ENCODE results near the gene CXorf49. TPM values are rescaled to one million over a fixed set of nuclear protein-coding genes. Genes with fewer than 3 reads are reported as not detected.
"Not testable (repeated sequence)": the region's sequence is repeated elsewhere in the genome, so short reads cannot be mapped to it uniquely, and the experiment has no call there.

CXorf49 gene
- not detected for total RNA-seq
- long read RNA-seq = 0 reads

DNA sequence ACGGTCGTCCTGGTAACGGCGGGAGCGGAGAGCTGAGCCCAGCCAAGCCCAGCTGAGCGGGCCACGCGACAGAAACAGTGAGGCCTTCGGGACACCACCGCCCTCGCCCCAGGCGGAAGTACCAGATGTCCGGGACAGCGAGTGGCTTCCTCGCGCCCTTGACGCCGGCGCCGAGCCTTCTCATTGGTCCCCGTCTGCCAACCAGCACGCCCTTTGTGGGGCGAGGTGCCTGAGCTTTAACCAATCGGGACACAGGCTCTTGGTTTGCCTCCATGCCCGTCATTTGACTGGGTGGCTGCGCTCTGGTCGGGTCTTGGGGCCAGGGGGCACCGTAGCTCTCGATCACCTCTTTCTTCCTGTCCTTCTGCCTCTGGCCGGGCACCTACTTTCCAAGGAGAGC is at the start of gene CXorf49:
CXorf49 (minus strand) TSS at position 101 of the 400 bp plus-strand sequence. CDS start 134 bp downstream, outside the sequence.
- DNase-seq; ATAC-seq; intact Hi-C loops (cut with DNase I, micrococcal nuclease): not testable (repeated sequence)

DNA sequence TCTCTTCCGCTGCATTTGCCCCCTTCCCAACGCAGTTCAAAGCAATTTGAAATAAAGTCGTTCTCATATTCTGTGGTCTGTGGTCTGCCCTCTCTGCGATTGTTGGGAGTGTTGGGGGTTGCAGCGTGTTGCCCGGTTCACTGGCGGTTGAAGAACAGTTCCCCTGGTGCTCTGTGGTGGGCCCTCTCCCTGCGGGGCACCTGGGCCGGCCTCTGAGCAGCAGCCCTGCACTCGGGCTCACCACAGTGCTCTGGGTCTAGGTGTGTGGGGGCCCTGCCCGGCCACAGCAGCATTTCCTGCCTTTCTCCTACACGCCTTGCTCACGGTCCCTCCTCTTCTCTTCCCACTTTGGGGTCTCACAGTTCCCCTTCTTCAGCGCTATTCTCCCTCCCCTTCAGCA is 49.0 kb upstream of the CXorf49 start:
- ATAC-seq; DNase-seq; intact Hi-C loops (cut with DNase I, micrococcal nuclease): not testable (repeated sequence)

DNA sequence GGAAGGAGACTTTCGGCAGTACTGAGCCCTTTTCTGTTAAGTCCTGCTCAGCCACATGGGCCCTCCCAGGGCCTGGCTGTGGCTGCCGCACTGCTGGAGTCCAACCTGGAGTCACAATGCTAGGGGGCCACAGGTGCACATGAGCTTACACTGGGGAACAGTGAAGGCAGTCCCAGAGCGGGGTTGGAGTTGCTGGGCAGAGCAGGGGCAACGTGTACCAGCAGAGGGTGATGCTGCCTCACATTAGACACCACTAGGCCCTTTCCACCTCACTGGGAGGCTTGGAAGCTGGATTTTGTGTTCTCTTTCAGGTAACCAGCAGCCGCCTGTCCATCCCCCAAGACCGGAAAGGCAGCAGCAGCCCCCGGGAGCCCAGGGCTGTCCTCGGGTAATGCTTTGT is 47.5 kb upstream of the CXorf49 start:
- intact Hi-C loops (cut with DNase I, micrococcal nuclease); DNase-seq; ATAC-seq: not testable (repeated sequence)

DNA sequence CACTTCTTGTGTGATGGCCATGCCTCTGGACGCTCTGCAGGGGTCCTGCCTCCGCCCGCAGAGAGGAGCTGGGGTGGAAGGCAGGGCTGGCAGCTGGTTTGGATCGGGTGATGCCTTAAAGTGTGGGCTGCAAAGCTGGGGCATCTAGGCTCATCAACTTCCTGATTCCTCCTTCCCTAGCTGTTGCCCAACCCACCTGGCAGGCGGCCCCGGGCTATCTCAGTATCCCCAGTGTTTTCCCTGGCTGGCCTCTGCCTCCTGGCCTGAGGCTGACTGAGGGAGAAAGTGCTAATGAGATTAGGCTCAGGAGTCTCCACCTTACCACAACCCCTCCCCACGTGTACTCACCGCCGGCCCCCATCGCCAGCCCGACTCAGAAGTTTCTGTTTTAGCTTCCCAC is 46.7 kb upstream of the CXorf49 start:
- intact Hi-C loops (cut with DNase I, micrococcal nuclease); DNase-seq; ATAC-seq: not testable (repeated sequence)

DNA sequence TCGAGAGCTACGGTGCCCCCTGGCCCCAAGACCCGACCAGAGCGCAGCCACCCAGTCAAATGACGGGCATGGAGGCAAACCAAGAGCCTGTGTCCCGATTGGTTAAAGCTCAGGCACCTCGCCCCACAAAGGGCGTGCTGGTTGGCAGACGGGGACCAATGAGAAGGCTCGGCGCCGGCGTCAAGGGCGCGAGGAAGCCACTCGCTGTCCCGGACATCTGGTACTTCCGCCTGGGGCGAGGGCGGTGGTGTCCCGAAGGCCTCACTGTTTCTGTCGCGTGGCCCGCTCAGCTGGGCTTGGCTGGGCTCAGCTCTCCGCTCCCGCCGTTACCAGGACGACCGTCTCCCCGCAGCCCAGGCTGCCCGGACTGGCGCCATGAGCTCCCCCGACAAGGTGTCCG is 45.0 kb upstream of the CXorf49 start, which contains the start of gene CXorf49B:
CXorf49B (plus strand) TSS at position 301 of the 400 bp plus-strand sequence; CDS start at position 376, 75 bp downstream.
- ATAC-seq; DNase-seq; intact Hi-C loops (cut with DNase I, micrococcal nuclease): not testable (repeated sequence)

DNA sequence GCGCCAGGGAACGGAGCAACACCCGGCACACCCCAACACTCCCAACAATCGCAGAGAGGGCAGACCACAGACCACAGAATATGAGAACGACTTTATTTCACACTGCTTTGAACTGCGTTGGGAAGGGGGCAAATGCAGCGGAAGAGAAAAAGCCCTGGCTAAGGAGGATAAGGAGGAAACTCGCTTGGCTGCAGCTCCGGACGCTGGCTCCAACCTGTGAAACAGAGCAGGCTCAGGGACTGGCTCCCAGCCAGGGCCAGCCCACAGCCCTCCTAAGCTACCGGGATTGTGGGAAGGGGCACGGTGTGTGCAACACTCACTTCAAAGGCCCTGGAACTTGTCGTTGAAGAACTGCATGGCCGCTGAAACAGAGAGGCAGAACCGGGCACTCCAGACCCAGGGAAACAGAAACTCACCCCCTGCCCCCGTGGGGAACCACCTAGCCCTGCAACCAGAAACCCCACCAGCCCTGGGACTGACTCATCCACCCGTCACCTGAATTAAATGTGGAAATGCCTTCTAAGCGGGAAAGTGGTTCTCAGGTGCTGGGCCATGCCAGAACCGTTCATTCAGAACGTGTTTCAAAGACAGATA is 42.7 kb upstream of the CXorf49 start:
- DNase-seq; intact Hi-C loops (cut with DNase I, micrococcal nuclease); ATAC-seq: not testable (repeated sequence)

DNA sequence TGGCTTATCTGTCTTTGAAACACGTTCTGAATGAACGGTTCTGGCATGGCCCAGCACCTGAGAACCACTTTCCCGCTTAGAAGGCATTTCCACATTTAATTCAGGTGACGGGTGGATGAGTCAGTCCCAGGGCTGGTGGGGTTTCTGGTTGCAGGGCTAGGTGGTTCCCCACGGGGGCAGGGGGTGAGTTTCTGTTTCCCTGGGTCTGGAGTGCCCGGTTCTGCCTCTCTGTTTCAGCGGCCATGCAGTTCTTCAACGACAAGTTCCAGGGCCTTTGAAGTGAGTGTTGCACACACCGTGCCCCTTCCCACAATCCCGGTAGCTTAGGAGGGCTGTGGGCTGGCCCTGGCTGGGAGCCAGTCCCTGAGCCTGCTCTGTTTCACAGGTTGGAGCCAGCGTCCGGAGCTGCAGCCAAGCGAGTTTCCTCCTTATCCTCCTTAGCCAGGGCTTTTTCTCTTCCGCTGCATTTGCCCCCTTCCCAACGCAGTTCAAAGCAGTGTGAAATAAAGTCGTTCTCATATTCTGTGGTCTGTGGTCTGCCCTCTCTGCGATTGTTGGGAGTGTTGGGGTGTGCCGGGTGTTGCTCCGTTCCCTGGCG is 2.3 kb upstream of the CXorf49 start:
- intact Hi-C loops (cut with DNase I, micrococcal nuclease); ATAC-seq; DNase-seq: not testable (repeated sequence)

DNA sequence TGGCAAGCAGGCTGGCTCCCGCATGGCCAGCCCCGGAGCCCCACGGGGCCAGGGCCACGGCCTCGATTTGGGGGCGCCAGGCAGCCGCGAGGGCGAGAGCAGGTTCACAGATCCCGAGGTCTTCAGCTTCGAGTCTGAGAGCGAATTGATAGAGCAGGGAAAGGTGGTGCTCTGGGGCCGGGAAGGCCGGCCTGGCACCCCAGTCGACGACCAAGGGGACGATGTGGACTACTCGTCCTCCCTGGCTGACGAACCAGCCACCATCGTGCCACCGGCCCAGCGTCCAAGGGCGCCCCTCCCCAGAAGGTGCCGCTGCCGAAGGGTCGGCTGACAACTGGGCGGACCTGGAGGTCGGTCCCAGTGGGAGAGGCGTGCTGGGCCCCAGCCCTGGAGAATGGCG is 1.1 kb upstream of the CXorf49 start:
- intact Hi-C loops (cut with DNase I, micrococcal nuclease); DNase-seq; ATAC-seq: not testable (repeated sequence)

DNA sequence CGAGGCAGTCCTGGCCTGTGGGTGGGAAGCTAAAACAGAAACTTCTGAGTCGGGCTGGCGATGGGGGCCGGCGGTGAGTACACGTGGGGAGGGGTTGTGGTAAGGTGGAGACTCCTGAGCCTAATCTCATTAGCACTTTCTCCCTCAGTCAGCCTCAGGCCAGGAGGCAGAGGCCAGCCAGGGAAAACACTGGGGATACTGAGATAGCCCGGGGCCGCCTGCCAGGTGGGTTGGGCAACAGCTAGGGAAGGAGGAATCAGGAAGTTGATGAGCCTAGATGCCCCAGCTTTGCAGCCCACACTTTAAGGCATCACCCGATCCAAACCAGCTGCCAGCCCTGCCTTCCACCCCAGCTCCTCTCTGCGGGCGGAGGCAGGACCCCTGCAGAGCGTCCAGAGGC is 1.8 kb downstream of the CXorf49 start:
- intact Hi-C loops (cut with DNase I, micrococcal nuclease); ATAC-seq; DNase-seq: not testable (repeated sequence)

DNA sequence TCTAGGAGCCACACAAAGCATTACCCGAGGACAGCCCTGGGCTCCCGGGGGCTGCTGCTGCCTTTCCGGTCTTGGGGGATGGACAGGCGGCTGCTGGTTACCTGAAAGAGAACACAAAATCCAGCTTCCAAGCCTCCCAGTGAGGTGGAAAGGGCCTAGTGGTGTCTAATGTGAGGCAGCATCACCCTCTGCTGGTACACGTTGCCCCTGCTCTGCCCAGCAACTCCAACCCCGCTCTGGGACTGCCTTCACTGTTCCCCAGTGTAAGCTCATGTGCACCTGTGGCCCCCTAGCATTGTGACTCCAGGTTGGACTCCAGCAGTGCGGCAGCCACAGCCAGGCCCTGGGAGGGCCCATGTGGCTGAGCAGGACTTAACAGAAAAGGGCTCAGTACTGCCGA is 2.5 kb downstream of the CXorf49 start:
- DNase-seq; intact Hi-C loops (cut with DNase I, micrococcal nuclease); ATAC-seq: not testable (repeated sequence)

DNA sequence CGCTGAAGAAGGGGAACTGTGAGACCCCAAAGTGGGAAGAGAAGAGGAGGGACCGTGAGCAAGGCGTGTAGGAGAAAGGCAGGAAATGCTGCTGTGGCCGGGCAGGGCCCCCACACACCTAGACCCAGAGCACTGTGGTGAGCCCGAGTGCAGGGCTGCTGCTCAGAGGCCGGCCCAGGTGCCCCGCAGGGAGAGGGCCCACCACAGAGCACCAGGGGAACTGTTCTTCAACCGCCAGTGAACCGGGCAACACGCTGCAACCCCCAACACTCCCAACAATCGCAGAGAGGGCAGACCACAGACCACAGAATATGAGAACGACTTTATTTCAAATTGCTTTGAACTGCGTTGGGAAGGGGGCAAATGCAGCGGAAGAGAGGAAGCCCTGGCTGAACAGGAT is 4.0 kb downstream of the CXorf49 start:
- intact Hi-C loops (cut with DNase I, micrococcal nuclease); DNase-seq; ATAC-seq: not testable (repeated sequence)

DNA sequence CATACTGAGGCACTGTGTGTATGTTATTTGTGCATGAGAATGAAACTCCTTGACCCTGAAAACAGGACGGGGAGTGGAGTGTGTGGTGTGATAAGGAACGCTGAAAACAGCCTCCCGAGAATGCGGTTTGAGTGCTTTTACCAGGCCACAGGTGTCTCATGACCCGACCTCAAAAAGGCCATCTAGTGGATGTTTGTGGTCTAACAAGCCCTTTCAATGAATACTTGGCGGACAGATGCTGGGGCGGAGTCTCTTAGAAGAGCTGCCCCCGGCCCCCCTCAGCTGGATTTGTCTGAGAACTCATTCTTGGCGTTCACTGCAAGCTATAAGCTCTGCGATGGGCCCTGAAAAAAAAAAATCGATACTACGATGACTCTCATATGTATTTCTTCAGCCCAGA is 15.2 kb downstream of the CXorf49 start:
- DNase-seq; ATAC-seq; intact Hi-C loops (cut with DNase I, micrococcal nuclease): not testable (repeated sequence)

DNA sequence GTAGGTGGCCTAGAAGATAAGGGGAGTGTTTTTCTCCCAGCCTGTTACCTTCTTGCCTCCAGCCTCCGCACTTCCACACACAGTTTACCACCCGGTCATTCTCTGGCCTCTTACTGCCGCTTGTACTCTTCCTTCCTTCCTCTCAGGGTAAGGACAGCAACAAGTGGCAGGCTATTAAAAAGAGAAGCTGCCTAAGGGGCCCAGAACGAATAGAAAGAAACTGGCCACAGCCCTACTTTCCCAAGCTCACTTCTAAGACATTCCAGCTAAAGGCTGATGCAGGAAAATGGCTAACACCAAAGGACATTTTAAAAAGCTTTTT is 19.1 kb downstream of the CXorf49 start:
- DNase-seq; ATAC-seq; intact Hi-C loops (cut with DNase I, micrococcal nuclease): not testable (repeated sequence)

DNA sequence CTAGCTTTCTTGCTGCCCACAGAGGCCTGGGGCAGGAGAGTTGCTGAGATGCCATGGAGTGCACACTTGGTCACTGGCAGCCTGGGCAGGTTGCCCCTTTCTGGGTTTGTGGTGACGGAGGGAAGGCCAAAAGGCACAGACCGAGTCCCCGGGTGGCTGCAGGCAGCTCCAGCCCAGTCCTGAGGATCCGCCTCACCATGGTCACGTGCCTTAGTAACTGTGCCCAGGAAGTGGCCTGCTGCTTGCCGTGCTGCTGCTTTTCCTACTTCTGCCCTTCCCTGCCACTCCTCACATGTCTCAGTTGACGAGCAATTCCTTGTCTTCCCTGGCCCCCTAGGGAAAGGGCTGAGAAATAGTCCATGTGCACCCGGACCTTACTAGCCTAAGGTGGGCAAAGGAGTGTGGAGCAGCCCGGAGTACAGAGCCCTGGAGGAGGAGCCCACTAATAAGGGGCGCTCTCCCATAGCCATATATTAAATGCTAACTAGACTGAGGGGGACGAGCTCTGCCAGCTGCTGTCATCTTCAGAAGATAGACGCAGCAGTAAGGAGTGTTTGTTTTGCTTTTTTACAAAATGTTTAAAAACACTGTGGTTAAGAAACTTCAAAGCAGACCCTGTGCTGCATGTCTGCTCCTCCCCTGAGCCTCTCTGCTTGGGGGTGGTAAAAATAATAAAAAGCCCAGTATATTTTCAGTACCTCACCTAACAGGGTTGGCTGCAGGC is 19.6 kb downstream of the CXorf49 start:
- DNase-seq; intact Hi-C loops (cut with DNase I, micrococcal nuclease); ATAC-seq: not testable (repeated sequence)

DNA sequence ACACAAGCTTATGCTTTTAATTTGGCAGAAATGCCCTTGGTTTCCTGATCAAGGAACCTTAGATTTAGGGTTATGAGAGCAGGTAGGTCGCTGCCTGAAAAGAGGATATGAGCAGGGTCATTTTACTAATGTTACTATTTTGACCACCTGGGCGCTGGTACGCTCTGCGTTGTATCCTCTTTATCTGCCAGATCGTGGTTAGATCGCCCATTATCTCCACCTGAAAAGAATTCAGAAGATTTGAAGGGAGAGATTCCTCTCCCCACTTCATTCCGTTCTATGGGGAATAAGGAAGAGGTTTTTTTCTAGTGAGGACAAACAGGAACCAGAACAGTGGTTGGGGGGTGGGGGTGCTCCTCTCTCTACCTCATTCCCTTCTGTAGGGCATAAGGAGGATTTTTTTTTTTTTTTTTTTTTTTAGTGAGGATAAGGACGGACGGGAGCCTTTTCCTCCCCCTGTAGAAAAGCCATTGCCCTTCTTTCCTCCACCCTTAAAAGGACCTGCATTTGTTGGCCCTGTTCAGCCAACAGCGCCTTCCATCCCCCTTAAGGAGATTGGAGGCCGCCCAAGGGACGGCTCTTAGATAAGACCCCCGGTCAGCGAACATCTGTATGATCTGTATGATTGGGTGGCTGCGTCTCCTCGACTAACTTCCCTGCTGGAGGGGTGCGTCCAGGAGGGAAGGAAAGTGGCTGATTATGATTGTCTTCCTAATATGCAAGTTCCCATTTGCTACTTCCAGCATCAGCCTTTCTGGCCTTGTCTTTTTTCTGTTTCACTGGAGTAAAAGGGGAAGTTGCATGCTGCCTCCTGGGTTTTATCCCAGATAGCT is 20.4 kb downstream of the CXorf49 start:
- DNase-seq; ATAC-seq; intact Hi-C loops (cut with DNase I, micrococcal nuclease): not testable (repeated sequence)

DNA sequence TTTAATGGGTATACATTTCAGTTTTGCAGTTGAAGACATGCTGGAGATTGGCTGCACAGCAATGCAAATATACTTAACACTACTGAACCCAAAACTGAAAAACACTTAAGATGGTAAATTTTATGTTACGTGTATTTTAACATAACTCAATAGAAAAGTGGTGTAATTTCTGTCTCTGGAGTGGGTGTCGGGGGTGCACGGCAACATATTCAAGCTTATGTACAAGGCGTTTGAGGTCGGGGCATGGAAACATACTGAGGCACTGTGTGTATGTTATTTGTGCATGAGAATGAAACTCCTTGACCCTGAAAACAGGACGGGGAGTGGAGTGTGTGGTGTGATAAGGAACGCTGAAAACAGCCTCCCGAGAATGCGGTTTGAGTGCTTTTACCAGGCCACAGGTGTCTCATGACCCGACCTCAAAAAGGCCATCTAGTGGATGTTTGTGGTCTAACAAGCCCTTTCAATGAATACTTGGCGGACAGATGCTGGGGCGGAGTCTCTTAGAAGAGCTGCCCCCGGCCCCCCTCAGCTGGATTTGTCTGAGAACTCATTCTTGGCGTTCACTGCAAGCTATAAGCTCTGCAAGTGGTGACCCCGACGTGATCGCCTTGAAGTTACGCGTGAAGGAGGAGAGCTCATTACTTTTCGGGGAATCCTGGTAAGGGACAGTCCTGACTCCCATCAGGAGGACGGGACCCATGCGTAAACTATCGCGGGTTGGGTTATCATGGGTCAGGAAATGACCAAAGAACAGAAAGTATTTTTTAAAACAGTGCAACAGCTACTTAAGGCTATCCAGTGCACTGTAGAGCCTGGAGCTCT is 21.2 kb downstream of the CXorf49 start:
- DNase-seq; ATAC-seq; intact Hi-C loops (cut with DNase I, micrococcal nuclease): not testable (repeated sequence)

DNA sequence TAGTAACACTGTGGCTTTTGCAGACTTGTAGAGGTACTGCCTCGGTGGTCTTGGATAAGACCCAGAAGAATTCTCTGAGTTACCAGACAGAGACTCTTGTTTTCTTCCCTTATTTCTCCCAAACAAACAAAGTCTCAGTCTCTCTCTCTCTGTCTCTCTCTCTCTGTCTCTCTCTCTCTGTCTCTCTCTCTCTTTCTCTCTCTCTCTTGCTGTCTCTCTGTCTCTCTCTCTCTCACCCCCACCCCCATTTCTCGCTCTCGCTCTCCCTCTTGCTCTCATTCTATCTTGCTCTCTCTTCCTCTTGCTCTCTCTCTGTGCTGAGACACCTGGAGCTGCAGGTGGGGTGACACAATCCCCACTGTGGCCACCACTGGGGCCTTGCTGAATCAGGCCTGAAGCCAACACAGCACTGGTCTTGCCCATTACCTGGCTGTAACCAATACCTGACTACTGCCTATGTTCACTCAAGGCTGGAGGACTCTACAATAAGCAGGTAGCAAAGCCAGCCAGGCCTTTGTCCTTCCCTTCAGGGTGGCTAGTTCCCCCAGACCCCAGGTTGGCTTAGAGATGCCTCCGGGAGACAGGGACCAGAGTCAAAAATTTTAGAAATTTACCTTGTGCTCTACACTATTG is 38.4 kb downstream of the CXorf49 start:
- ATAC-seq = no peak
- no peak for DNase-seq
- intact Hi-C loops (cut with DNase I, micrococcal nuclease) = no loop called here

All from left colon (tissue), 2 donors.